Posterior vena cava (tissue), 2 donors: ENCODE results near the gene SPRYD3. TPM values are rescaled to one million over a fixed set of nuclear protein-coding genes. Genes with fewer than 3 reads are reported as not detected.

ENCODE experiments used
- DNase-seq: peaks from one replicate; pipeline ENCODE4 v3.0.0-alpha.2; 2020; ENCODE audit warnings: low spot score
- intact Hi-C, 2 donors: fragments of 100-400 bp; cut with DNase I; formaldehyde crosslinking; loops; one replicate each; pipeline versions ENCODE4 v1.14.1 to v1.14.2; 2022 to 2023
- total RNA-seq, 2 donors: library from RNA; stranded (reverse); fragmentation: NEBNext Ultra II Directional; extraction: Animal tissue kit (Norgen Biotek cat#: 25700); gene quantifications; one replicate each; pipeline ENCODE4 v1.2.1, GENCODE V29; 2021
- donor health status: DM: yes; HTN: yes; CAD: no.
- donor health status: DM: yes; HTN: yes; CAD: no.

SPRYD3 gene
- total RNA-seq, 2 donors from 2014 or later: 77.6 to 90.5 TPM

DNA sequence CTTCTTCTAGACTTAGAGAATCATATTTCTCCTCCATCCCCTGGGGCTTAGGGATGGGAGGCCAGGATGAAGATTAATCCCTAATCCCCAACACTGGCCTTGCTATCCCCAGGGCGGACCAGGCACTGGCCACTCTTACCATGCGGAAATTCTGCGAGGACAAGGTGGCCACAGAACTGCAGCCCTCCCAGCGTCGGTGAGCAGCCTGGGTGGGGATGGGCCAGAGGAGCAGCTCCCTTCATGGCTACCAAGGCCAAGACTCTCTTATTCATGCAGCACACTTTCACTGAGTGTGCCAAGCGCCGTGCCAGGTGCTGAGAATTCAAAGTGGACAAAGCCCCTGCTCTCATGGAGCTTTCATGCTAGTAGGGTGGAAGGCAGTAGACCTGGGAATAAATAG is 22.3 kb downstream of the SPRYD3 start:
- intact Hi-C loops: no loop called here
- DNase-seq: no peak

DNA sequence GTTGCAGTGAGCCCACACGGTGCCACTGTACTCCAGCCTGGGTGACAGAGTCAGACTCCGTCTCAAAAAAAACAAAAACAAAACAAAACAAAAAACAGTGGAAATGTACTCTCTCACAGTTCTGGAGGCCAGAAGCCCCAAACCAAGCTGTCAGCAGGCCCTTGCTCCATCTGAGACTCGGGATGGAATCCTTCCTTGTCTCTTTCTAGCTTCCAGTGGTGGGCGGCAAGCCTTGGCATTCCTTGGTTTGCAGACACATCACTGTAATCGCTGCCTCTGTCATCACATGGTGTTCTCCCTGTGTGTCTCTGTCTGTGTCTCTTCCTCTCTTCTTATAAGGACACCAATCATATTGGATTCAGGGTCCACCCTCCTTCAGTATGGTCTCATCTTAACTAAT is 22.9 kb downstream of the SPRYD3 start:
- intact Hi-C loops: no loop called here
- DNase-seq: no peak

DNA sequence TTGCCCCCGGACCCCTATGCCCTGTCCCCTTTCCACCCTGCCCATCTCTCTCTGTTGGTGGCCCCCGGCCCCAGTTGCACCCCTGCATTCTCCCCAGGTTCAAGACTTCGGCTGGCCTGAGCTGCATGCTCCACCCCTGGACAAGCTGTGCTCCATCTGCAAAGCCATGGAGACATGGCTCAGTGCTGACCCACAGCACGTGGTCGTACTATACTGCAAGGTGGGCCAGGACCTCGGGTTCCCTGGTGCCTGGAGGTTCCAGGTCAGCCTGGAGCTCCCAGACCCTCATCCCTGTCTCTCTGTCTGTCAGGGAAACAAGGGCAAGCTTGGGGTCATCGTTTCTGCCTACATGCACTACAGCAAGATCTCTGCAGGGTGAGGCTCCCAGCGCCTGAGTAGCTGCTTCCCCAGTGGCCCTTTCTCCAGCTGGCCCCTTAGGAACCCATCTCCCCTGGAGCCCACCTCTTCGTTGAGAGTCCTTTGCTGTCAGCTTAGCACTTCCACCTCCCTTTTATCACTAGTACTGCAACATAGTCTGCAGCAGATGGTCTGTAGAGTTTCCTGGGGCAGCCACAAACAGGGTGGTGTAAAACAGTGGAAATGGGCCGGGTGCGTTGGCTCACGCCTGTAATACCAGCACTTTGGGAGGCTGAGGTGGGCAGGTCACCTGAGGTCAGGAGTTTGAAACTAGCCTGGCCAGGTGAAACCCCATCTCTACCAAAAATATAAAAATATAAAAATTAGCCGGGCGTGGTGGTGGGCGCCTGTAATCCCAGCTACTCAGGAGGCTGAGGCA is 23.5 kb downstream of the SPRYD3 start:
- no peak for DNase-seq
- intact Hi-C loops: no loop called here

DNA sequence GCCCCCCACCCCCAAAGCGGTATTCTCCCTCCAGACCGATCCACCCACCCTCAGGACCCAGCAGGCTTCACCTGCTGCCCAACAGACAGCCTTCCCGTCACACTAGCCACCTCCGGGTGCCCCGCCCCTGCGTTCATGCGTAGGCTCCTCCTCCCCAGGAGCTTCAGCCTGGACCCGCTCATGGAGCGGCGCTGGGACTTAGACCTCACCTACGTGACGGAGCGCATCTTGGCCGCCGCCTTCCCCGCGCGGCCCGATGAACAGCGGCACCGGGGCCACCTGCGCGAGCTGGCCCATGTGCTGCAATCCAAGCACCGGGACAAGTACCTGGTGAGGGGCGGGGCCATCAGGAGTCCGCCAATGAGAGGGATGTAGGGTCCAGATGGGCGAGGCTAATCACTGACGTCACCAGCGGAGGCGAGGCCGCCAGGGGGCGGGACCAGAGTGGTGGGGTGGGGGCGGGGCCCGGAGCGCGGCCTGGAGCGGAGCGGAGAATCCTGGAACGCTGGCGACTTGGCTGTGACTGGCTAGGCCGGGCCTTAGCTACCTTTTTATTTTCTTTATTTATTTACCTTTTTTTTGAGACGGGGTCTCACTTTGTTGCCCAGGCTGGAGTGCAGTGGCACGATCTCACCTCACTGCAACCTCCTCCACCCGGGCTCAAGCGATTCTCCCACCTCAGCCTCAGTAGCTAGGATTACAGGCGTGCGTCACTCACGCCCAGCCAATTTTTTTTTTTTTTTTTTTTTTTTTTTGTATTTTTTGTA is 24.9 kb downstream of the SPRYD3 start:
- peak; percentile 97 for DNase-seq
- intact Hi-C loops: no loop called here

- intact Hi-C loops: no loop called here
- peak; percentile 86 for DNase-seq
Measured at GRCh38 chr12:53053218-53054111, 25.7 kb downstream of the SPRYD3 start.

GRCh38 chr12:53052419-53053217 is 26.6 kb downstream of the SPRYD3 start:
- DNase-seq: peak; percentile 96
- intact Hi-C loops: loop anchor here in 1 of 2 donors (1.0 kb wide), 1 partner anchor 38 kb away; no protein-coding TSS in a partner anchor

DNA sequence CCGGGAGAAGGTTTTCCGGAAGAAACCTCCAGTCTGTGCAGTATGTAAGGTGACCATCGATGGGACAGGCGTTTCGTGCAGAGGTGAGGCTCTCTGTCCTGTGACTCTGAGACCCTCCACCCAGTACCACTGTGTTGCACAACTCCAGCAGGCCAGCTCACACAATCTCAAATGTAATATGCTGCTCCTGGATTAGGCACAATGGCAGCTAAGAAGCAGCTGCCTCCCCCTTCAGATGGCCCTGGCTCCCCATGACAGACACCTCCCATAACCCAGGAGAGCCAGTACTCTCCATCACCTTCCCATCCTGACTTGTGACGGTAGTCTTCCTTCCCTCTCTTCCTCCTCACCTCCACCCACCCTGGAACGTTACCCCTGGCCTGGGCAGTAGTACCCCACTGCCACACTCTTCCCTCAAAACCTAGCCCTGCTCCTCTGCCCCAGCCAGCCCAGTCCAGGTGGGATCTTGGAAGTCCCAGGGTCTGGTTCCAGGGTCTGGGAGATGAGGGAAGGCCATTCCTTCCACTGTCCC is 27.2 kb downstream of the SPRYD3 start:
- intact Hi-C loops: loop anchor here in 1 of 2 donors (1.0 kb wide), 1 partner anchor 38 kb away; no protein-coding TSS in a partner anchor
- DNase-seq: no peak

GRCh38 chr12:53051058-53051880 is 27.9 kb downstream of the SPRYD3 start:
- peak; percentile 91 for DNase-seq

GRCh38 chr12:53050426-53051057 is 28.6 kb downstream of the SPRYD3 start:
- intact Hi-C loops: no loop called here

More at GRCh38 chr12:53051058-53051880, 27.9 kb downstream of the SPRYD3 start:
- intact Hi-C loops: no loop called here

GRCh38 chr12:53049571-53050318 is 29.4 kb downstream of the SPRYD3 start, which contains the start of gene TNS2:
TSS of gene TNS2 (plus strand) at chr12:53050065. CDS start at chr12:53050186, 121 bp downstream.
- intact Hi-C loops: no loop called here
- peak; percentile 93 for DNase-seq

More at GRCh38 chr12:53050426-53051057, 28.6 kb downstream of the SPRYD3 start:
- DNase-seq: no peak

- intact Hi-C loops: no loop called here
- DNase-seq: peak; percentile 89
Measured at GRCh38 chr12:53048780-53049401, 30.3 kb downstream of the SPRYD3 start.

DNA sequence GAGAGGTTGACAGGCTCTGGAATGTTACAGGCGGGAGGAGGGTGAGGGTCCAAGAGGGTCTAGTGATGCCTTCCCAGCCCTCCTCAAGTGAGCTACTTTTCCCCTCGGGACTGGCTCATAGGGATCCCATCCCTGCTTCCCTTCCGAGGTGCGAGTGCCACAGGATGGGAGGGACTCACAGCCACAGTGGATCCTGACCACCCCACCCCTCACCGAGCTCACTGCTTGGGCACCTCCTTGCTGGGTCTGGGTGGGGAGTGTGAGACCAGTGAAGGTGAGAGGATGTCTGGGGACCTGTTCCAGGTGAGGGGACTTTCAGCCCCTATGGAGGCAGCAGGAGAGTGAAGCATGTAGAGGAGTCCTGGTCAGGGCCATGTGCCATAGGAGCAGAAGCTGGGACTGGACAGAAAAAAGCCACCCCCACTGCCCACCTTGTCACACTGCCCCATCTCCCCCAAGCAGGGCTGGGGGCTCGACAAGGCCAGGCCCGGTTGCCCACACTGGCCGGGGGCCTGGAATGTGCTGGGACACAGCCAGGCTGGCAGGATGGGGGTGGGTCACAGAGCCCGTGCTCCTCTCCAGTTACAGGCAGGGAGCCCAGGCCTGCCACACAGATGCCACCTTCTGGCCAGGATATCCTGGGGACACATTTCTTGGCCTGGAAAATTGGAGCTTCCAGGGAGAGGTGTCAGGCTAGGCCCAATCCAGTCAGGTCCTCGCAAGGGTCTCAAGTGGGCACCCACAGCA is 31.0 kb downstream of the SPRYD3 start:
- intact Hi-C loops: no loop called here
- peak; percentile 83 for DNase-seq

DNA sequence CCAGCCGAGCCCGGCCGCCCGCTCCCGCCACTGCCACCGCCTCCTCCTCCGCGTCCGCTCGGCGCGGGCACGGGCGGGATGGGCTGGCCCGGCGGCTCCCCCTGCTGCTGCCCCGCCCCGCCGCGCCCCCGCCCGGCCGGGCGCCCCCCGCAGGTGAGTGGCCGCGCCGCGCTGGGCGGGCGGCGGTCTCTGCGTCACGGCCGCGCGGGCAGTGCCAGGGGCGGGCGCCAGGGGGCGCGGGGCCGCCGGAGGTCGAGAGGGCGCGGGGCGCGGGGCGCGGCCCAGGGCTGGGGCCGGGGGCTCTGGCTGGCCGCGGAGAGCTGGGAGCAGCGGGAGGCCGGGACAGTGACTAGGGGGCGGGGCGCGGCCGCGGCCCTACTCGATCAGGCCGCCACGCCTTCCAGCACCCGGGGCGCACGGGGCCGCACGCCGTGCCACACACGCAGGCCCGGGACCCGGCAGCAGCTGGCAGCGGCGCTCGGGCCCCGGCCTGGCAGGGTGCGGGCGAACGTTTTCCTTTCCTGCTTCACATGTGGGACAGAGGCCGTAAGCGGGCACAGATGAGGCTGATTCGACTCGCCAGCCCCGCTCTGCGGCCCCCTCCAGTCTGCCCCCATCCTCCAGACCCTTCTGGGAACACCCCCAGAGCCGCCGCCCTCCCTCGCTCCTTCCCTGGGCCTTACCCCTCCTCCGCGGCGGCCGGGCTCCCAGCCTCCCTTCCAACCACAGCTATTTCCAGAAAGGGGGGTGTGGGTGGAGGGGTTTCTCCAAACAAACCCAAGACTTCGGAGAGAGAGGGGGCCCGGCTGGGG is 31.8 kb downstream of the SPRYD3 start:
- intact Hi-C loops: no loop called here
- peak; percentile 94 for DNase-seq

DNA sequence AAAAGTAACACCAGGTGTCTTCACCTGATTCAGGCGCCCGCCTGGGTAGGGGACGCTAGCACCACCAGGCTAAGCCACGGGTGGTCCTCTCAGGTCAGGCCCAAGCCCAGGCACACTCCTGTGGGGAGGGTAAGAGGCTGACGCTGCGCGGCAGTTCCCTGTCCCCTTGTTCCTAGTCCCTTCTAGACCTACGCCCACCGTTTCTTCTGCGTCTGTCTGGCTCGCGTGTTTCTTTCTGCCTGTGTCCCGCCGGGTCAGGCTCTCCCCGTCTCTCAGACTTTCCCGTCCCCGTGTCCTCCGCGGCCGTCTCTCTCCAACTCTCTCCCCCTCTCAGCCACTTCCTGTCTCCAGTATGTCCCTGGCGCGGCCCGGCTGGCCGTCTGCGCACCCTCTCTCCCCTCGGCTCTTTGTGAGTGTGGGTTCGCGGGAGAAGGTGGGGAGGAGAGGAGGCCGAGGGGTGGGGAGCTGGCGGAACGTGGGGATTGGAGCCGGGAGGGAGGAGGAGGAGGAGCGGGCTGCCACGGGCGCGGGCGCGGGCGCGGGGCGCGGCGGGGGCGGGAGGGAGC is 32.5 kb downstream of the SPRYD3 start:
- DNase-seq: peak; percentile 96
- intact Hi-C loops: no loop called here
